GM19452 (cell line): ENCODE measurements around the gene ELMOD1.

ENCODE experiments used
- ATAC-seq: cut with Tn5 transposase; IDR thresholded peaks from one replicate; pipeline ENCODE4 v1.9.1; 2021; ENCODE audit not compliant: unreplicated experiment

ELMOD1 gene

DNA sequence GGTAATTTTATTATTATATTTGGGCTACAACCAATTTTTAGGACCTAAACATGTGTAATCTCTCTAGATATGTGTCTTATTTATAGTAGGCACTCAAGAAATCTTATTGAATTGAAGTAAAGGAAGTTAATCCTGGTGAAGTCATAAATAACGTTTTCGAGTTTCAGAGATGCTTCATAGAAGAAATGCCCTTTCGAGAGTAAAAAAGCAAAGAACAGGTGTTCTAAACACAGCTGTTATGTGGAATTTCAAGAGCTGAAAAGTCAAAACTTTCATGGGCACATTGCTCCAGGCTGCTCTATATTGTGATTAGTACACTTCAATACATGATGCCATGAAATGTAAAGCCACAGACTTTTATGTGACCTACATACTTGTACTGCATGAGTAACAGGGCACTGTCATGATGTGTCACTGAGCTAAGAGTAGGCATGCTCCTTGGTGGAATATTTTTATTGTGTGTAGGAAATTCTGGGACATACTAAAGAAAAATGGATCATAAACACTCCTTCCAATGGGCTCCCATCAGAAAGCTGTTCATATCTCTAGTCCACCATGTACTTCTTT lies 7.2 kb upstream of the ELMOD1 start:
- ATAC-seq: no peak

DNA sequence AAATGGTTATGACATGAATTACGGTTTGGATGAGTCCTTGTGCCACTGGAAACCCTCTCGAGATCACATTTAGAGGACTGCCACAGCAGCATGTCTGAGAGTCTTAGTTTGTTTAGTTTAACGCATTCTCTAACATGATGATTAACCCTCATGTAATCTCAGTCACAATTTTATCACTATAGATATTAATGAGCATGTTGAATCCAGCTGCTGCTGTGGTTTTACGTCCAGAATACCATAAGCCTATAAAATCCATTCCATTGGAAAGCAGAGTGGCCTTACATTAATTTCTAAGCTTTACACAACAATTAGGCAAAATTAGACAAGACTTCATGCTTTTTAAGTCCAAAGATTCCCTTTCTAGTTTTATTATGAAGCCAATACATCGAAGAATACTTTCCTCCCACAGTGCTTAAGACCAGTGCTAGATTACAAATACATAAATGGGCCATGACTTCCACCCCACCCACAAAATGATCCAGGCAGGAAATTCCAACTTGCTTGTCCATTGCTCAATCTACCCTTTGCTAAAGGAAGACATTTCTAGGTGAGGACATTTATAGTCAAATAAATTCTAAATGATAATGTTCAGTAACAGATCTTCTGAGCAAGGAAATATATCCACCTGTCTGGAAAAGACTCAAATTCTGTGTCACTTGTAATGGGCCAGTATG lies 3.5 kb upstream of the ELMOD1 start:
- no peak for ATAC-seq

DNA sequence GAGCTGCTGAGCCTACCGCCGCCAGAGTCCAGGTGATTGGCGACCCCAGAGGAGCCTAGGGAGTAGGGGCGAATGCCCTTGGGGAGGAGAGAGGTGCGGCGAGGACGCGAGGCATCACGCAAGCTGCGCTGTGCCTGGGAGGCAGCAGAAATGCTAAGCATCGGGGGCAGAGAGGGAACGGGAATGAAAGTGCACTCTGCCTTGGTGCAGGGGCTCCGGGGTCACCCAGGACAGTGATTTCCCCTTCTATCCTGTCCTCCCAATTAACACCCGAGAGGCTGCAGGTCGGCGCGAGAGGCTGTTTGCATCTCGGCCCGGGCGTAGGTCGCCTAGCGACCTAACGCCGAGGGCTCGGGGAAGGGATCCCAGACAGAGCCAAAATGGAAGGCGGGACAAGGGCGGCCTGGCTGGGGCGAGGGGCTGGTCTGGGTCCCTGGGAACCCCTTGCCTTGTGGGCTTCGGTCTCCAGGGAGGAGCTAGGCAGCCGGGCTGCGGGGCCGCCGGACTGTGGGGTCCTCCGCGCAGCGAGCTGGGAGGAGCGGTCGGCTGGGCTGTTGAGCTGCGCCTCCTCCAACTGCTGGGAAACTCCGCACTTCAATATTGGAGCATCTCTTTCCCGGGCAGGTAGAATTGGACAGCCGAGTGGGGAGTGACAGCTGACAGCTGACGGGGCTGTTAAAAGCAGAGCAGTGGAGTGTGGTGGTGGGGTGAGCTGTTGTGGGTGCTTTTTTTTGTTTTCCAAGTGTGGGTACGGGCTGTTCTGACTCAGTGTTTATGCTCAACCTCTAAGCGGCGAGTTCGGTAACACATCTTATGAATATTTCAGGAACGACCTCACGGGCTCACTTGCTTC lies 657 bp downstream of the ELMOD1 start:
- no peak for ATAC-seq

DNA sequence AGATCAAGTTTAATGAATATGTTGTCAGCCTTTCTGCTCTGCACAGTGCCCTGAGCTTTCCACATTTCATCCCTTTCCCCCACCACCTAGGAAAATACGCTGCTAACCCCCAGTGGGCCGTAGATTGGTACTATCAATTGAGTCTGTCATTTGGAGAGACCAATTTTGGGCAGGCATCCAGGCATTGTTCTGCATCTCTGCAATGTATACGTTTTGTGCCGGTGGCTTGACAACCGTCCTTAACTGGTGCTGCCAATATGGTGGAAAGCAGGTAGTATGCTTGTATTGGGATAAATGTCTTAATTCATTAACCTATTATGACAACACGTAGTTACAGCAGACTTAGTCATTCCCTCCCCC lies 1.3 kb downstream of the ELMOD1 start:
- ATAC-seq: no peak

DNA sequence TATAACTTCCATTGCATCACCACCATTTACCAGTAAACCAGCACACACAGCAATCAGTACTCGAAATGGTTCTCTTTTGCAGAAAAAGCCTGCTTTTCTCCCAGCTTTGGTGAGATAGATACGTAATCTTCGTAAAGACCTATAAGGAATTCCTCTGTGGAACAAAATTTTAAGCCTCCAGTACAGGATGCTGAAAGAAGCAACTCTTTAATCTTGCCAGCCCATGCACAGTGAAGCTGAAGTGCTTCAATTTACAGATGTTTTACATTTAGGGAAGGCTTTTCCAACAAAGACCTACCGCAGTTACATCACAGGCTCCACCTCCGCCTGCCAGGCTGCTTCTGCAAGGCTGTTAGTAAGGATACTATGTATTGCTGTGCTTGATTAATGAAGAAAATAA lies 1.9 kb downstream of the ELMOD1 start:
- no peak for ATAC-seq

DNA sequence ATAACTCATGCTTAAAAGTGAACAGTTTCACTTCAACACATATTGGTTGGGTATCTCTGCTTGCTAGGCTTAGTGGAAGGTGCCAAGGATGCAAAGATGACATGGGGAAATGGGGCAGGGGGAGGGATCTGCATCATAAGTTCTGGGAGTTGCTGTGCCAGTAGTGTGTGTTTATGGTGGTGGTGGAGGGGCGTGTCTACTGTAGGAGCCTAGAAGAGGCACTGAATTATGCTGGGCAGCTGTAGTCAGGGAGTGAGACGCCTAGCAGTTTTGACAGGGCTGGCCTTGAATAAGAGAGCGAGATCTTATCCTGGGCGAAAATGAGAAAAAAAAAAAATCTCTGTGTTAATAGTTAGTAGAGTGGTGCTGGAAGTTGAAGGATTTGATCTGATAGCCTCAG lies 3.0 kb downstream of the ELMOD1 start:
- no peak for ATAC-seq

DNA sequence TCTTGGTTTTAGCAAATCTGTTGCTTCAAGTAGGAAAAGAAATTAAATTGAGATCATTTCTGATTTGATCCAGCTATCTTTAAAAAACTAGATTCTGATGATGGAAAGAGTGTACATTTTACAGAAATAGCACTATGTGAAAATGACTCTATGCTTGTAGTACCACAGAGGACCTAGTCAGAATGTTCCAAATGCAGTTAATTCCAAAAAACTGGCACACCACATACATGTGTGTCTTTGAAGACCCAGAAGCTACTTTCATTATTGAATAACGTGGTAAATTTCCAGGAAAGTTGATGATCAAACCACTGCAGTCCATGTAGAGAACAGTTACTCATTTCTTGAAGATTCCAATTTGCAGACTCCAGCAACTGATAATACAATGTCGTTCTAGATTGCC lies 3.8 kb downstream of the ELMOD1 start:
- no peak for ATAC-seq

DNA sequence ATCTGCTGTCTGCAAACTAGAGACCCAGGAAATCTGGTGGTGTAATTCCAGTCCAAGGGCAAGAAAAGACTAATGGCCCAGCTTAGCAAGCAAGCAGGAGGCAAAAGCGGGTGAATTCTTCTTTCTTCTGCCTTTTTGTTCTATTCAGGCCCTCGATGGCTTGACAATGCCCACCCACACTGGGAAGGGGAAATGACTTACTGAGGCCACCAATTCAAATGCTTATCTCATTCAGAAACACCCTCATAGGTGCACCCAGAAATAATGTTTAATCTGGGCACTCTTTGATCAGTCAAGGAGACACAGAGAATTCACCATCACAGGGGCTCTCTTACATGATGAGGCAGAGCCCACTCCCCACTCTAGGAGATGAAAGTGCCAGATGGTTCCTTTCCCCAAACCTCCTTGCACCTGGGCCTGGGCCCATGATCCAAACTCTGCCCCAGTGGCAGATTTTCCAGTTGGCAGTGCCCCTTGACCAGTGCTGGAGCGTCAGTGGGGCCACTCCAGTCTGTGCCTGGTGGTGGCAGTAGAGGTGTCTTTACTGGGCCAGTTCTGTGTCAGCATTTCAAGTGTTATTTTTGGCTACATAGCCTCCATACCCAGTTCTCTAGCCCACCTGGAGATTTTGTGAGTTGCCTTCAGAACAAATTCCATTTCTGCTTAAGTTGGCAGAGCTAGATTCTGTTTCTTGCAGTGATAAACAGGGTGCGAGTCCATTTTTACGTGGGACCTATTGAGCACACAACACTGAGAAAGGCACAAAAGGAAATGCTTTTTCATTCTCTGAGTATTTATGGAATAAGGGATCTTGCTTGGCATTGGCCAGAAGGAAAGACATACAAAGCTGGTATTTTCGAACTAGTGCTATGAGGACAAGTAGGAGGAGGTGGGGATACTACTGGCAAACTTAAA lies 7.5 kb downstream of the ELMOD1 start:
- peak; percentile 79 for ATAC-seq

DNA sequence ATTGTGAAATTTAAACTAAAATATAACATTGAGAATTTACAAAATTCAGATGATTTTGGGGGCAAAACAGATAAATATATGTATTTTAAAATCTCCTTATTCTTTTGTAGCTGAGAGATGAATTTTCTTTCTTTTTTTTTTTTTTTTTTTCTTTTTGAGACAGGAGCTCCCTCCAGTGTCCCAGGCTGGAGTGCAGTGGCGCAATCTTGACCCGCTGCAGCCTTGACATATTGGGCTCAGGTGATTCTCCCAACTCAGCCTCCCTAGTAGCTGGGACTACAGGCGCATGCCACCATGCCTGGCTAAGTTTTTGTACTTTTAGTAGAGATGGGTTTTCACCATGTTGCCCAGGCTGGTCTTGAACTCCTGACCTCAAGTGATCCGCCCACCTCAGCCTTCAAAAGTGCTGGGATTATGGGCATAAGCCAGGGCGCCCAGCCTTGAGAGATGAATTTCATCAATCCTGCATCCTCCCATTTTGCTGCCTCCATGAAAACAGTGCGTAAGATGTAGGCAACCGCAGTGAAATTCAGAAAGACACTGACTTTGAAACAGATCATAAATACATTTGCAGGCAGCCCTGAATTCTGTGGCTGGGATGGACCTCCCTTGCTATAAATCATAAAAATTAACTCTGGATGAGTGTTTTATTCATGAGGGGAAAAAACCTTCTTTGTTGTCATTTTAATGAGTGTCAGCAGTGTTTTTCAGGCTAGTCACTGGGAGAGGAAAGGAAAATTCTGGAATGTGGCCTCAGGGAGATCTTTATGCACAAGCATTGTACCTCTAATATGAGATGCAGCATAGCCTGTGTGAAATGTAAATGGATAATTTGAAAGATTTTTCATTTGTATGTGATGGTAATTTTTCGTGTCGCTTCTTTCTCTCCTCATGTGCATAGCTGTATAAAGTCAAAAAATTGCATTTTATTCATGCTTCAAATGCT lies 14.4 kb downstream of the ELMOD1 start:
- no peak for ATAC-seq

DNA sequence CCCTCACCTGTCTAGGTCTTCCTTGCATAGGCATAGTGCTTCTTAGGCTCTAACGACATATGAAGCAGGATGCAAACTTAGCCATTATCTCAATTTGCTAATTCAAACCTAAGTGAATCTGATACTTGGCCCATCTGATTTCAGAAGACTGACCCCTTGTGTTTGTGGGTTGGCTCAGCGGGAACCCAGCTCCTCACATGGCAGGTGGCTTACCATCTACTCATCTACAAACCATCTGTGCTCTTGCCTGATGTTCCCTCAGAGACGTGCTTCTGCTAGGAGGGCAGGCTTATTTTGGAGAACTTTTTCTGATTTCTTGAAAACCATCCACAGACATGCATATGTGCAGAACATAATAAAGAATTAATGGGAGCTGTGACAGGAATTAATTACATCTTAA lies 15.2 kb downstream of the ELMOD1 start:
- no peak for ATAC-seq

DNA sequence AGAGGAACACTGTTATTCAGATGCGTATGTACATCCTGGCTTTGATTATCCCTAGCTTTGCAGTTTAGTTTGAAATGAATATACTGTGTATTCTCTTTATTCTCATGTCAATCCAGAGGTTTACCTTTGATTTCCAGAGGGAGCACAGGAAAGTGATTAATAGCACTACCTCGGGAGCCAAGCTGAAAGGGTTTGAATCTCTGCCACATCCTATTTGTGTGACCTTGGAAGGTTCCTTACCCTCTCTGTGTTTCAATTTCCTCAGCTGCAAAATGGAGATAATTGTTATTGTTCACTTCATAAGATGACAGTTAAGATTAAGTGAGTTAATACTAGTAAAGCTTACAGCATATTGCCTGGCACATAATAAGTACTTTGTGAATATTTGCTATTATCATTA lies 17.9 kb downstream of the ELMOD1 start:
- ATAC-seq: no peak

DNA sequence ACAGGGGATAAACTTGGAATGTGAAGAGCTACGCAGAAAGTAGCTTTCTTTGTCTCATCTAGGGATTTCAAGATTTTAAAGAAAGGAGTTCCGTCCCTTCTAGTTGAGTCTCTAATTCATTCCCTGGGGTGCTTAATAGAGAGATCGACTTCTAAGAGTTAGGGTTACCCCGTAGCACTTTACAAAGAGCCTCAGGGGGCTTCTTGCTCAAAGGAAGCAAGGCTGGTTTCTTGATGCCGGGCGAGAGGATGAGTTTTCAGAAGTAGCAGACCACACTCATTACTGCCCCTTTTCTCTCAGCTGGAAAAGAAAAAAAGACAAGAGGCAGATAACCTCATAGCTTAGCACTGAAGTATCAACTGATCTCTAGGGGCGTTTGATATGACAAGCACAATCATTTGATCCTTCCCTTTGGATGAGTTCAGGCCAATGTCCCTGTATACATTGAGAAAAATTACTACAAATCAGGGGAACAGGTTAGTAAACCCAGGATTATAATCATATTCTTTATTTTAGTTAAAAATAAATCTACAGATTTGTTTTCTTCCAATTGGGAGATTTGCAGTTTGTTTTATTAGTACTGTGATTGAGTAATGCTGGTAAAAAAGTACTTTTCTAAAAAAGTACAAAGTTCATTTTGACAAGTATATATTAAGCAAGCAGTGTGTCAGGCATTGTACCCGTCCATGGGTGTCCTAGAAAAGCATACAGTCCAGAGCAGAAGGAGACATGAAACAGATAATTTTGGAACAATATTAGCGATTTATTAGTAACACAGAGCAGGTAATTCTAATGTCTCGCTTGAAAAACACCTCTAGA lies 18.7 kb downstream of the ELMOD1 start:
- no peak for ATAC-seq

DNA sequence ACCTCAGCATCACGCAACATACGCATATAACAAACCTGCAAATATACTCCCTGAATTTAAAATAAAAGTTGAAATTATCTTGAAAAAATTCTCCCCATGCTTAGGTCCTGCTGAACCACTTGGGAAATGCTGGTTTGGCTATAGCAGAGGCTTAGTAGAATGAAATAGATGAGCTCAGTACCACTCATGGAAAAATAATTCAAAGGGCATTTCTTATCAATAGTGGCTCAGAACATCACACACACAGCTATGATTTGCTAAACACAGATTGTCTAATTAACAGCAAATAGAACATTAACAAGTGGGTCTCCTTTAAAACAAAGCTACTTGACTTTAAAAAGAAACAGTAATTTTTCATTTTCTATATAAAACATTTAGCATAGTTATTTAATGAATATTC lies 21.5 kb downstream of the ELMOD1 start:
- ATAC-seq: no peak

DNA sequence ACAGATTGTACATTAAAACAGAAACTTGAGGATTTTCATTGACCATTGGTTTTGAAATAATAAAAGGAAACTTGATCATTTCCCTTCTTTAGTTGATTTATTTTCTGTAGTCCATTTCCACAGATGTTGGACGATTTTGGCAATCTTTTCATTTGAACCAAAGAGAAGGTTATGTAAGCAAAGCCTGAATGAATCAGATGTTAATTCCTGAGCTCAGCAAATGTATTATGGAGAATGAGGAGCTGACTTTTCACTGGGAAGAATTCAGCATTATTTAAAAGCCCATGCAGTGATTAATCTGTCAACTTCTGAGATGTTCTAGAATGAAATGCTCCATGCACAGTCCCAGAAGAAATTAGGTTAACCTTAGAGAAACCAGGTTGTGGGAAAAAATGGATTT lies 29.0 kb downstream of the ELMOD1 start:
- no peak for ATAC-seq

DNA sequence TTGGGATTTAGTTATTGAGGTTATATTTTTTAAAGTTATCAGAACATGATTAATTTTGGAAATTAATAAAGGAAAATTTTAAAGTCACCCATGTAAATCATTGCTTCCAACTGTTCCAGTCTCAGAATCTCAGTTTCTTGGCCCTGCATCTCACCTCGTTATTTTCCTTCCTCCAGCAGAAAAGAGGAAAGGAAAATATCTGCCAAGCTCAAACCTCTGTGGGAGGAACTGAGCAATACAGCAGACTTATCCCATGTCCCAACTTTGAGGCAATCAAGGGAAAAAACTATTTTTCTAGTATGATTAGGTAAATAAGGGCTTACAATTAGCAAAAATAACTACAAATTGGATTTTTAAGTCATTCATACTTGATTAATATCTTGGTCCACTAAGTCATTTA lies 30.1 kb downstream of the ELMOD1 start:
- ATAC-seq: no peak

DNA sequence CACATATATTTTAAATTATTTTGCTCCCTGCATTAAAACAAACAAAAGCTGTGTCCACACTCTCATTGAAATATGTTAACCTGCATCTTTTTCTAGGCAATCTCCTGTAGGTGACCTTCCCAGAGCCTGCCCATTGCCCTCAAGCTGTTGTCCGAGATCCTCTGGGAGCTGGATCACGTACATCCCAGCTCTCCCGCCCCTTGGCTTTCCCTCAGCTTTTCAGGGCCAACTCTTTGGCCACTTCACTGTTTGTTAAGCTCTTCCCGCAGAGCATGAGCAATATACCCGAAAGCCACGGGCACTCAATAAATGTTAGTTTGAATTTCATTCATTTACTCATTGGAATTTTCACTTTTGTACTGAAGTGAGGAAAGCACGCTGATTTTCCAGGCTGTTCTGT lies 32.2 kb downstream of the ELMOD1 start:
- ATAC-seq: no peak

DNA sequence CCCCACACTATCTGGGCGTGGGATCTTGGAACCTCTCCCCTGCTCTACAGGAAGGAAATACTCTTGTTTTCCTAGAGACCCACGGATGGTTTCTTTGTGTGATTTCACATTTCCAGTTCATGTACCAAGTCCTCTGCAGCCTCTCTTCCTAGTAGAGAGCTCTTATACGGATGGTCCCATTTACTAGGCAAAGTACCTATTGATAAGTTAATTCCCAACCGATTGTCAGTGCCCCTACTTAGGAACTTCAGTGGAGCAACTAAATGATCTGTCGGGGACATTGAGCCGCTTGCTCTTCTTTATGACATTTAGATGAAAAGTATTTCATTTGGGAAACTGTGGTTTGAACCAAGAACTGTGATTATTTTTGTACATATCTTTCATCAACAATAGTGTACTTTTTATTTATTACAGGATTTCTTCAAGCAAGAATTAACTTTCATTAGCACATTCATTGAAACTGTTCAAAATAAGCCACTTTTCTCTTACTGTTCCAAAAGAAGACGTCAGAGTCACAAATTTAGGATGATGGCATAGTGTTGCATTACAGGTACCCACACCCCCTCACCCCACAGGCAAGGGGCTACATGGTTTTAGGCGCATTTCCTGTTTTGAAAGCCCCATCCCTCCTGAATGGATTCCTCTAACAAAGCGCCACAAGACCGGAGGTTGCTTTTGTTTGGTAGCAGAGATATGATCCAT lies 34.2 kb downstream of the ELMOD1 start:
- no peak for ATAC-seq

DNA sequence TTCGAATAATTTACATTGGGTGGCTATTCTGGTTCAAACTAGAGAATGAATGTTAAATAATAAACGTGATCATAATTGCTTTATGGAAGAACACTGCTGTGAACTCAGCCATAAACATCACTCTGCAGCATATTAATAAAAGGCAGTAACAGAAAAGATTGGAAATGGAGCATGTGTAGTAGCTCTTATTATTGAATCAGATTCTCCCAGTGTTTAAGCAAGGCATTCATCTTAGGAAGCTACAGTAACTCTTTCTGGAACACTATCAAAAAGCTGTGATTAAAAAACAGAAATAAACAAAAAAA lies 34.7 kb downstream of the ELMOD1 start:
- ATAC-seq: no peak

DNA sequence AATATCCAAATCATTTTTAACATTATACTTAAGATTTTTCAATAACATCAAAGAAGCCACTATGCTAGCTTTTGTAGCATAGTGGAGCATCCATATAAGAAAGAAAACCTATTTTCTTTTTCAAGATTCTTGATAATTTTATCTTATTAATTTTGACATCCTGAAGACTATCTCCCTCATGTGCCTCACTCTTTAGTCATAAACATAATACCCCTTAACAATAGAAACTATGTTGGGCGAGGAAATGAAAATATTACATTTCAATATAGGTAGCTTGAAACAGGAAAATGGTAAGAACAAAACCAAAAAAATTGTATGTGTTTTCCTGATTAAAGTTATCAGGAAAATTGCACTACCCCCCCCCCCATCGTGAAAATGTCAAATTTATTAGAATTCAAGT lies 40.1 kb downstream of the ELMOD1 start:
- ATAC-seq: no peak
